H1 (cell line): ENCODE results near the gene SLX4IP. TPM values are rescaled to one million over a fixed set of nuclear protein-coding genes. Genes with fewer than 3 reads are reported as not detected.
A peak's percentile ranks its signal among the peaks of the same experiment; 100 is the strongest.

Experiments used
- CTCF ChIA-PET: fragments of 300-600 bp; sonication (Branson Sonifier 250); formaldehyde crosslinking; loops from one replicate; lab custom pipeline; 2021; ENCODE audit not compliant: partially characterized antibody; lab: Charles Lee
- POLR2A ChIA-PET: fragments of 300-600 bp; sonication (Branson Sonifier 250); formaldehyde crosslinking; loops from one replicate; lab custom pipeline; 2021; ENCODE audit warnings: inconsistent platforms; ENCODE audit not compliant: partially characterized antibody; lab: Charles Lee
- DNase-seq, 2 experiments: peaks; one replicate each; pipeline versions ENCODE4 v3.0.0 to v3.0.0-alpha.2; 2010 to 2022; ENCODE audit warnings: low spot score in 2 of 2, low read depth in 1 of 2, mixed read lengths in 1 of 2
- FAIRE-seq: peaks from 2 replicates; lab custom pipeline; 2011; peaks lifted over from hg19 to GRCh38; lab: Jason Lieb, UNC
- H2AFZ ChIP-seq: 2 replicates; pipeline ENCODE4 v1.8.1; 2012; ENCODE audit warnings: low read length, inconsistent platforms
- H2AK5ac ChIP-seq: 2 replicates; pipeline ENCODE4 v1.6.1; 2013; ENCODE audit warnings: low read depth, low read length
- H2BK120ac ChIP-seq: replicated peaks from 2 replicates; pipeline ENCODE3; 2013; ENCODE audit warnings: low read depth, low read length, inconsistent platforms
- H2BK12ac ChIP-seq: 2 replicates; pipeline ENCODE4 v1.6.1; 2013; ENCODE audit warnings: low read depth, low read length
- H2BK15ac ChIP-seq: 2 replicates; pipeline ENCODE4 v1.6.1; 2013; ENCODE audit warnings: low read length
- H2BK20ac ChIP-seq: 2 replicates; pipeline ENCODE4 v1.6.1; 2013; ENCODE audit warnings: low read length
- H2BK5ac ChIP-seq: 2 replicates; pipeline ENCODE4 v1.6.1; 2013; ENCODE audit warnings: low read depth, low read length
- H3K14ac ChIP-seq: 2 replicates; pipeline ENCODE4 v1.6.1; 2013; ENCODE audit warnings: inconsistent platforms; ENCODE audit not compliant: insufficient read length
- H3K18ac ChIP-seq: 2 replicates; pipeline ENCODE4 v1.6.1; 2013; ENCODE audit warnings: low read length; ENCODE audit errors: extremely low read depth
- H3K23ac ChIP-seq: 2 replicates; pipeline ENCODE4 v1.6.1; 2013; ENCODE audit warnings: inconsistent platforms; ENCODE audit not compliant: insufficient read length
- H3K23me2 ChIP-seq: 2 replicates; pipeline ENCODE4 v1.6.1; 2013; ENCODE audit warnings: low read depth, low read length
- H3K27ac ChIP-seq: 2 replicates; pipeline ENCODE4 v1.6.1; 2011; ENCODE audit warnings: low read depth, low read length, inconsistent platforms
- H3K27me3 ChIP-seq, 4 experiments: replicated peaks in 1 of 4; 1 replicate in 1 of 4; 2 replicates in 3 of 4; pipeline versions ENCODE4 v1.6.1 to v1.8.1; 2011 to 2013; ENCODE audit warnings: low read length in 3 of 4, mild to moderate bottlenecking in 3 of 4, inconsistent platforms in 2 of 4, mixed read lengths in 2 of 4, moderate library complexity in 1 of 4; ENCODE audit not compliant: control insufficient read depth in 3 of 4, insufficient read depth in 3 of 4; ENCODE audit errors: extremely low read depth in 1 of 4
- H3K36me3 ChIP-seq, 4 experiments: 2 replicates each; pipeline versions ENCODE4 v1.6.1 to v1.8.1; 2011 to 2013; ENCODE audit warnings: mild to moderate bottlenecking in 4 of 4, low read length in 3 of 4, moderate library complexity in 2 of 4, control low read depth in 1 of 4, inconsistent platforms in 1 of 4; ENCODE audit not compliant: insufficient read depth in 4 of 4, control insufficient read depth in 2 of 4
- H3K4ac ChIP-seq: replicated peaks from 2 replicates; pipeline ENCODE3; 2013; ENCODE audit warnings: low read length, low read depth, mixed read lengths, inconsistent platforms; ENCODE audit not compliant: insufficient read length
- H3K4me1 ChIP-seq, 4 experiments: replicated peaks in 1 of 4; 1 replicate in 1 of 4; 2 replicates in 3 of 4; pipeline versions ENCODE4 v1.6.1 to v1.8.1; 2011 to 2013; ENCODE audit warnings: low read length in 3 of 4, inconsistent platforms in 2 of 4, mixed read lengths in 1 of 4; ENCODE audit not compliant: insufficient read depth in 4 of 4, control insufficient read depth in 3 of 4
- H3K4me2 ChIP-seq, 2 experiments: 2 replicates each; pipeline versions ENCODE4 v1.6.1 to v1.8.1; 2011 to 2013; ENCODE audit warnings: low read depth in 2 of 2, low read length in 2 of 2, control low read depth in 1 of 2, inconsistent platforms in 1 of 2, mild to moderate bottlenecking in 1 of 2; ENCODE audit not compliant: insufficient read depth in 1 of 2
- H3K4me3 ChIP-seq, 4 experiments: fragments of 200-600, 300-600 bp in 1 of 4; sonication (generic), shearing (Covaris generic), sonication (Bioruptor Twin) in 1 of 4; 2 replicates each; pipeline versions ENCODE4 v1.5.1 to v1.8.1; 2011 to 2016; ENCODE audit warnings: low read length in 4 of 4, low read depth in 3 of 4, control low read depth in 2 of 4, inconsistent platforms in 2 of 4, mild to moderate bottlenecking in 2 of 4, mixed read lengths in 1 of 4, moderate library complexity in 1 of 4; ENCODE audit not compliant: insufficient read depth in 2 of 4; ENCODE audit errors: extremely low read depth in 1 of 4
- H3K56ac ChIP-seq: replicated peaks from 2 replicates; pipeline ENCODE3; 2013; ENCODE audit warnings: low read depth, mild to moderate bottlenecking, mixed read lengths, low read length, inconsistent platforms; ENCODE audit not compliant: insufficient read length
- H3K79me1 ChIP-seq: 2 replicates; pipeline ENCODE4 v1.6.1; 2013; ENCODE audit warnings: low read depth, low read length, control low read depth
- H3K79me2 ChIP-seq, 2 experiments: 2 replicates each; pipeline versions ENCODE4 v1.6.1 to v1.8.1; 2012 to 2013; ENCODE audit warnings: low read length in 2 of 2, mild to moderate bottlenecking in 2 of 2, inconsistent platforms in 1 of 2; ENCODE audit not compliant: insufficient read depth in 2 of 2, control insufficient read depth in 1 of 2
- H3K9ac ChIP-seq, 4 experiments: replicated peaks in 1 of 4; 1 replicate in 1 of 4; 2 replicates in 3 of 4; pipeline versions ENCODE4 v1.6.1 to v1.8.1; 2011 to 2013; ENCODE audit warnings: low read depth in 3 of 4, low read length in 3 of 4, control low read depth in 2 of 4, mild to moderate bottlenecking in 2 of 4, moderate library complexity in 2 of 4, inconsistent platforms in 1 of 4; ENCODE audit errors: extremely low read depth in 1 of 4
- H3K9me3 ChIP-seq, 2 experiments: 2 replicates each; pipeline versions ENCODE4 v1.6.1 to v1.8.1; 2012 to 2013; ENCODE audit warnings: mild to moderate bottlenecking in 2 of 2, moderate library complexity in 2 of 2, control low read depth in 1 of 2, inconsistent platforms in 1 of 2, low read depth in 1 of 2, low read length in 1 of 2, mixed read lengths in 1 of 2; ENCODE audit not compliant: insufficient read depth in 2 of 2
- H4K20me1 ChIP-seq, 2 experiments: replicated peaks in 1 of 2; 2 replicates each; pipeline versions ENCODE3 to v1.8.1; 2011 to 2013; ENCODE audit warnings: inconsistent platforms in 2 of 2, low read length in 2 of 2, mild to moderate bottlenecking in 1 of 2; ENCODE audit not compliant: insufficient read depth in 2 of 2, control insufficient read depth in 1 of 2
- H4K5ac ChIP-seq: 2 replicates; pipeline ENCODE4 v1.6.1; 2013; ENCODE audit warnings: low read length, low read depth, mixed read lengths, inconsistent platforms; ENCODE audit not compliant: insufficient read length
- H4K8ac ChIP-seq: 2 replicates; pipeline ENCODE4 v1.8.0; 2013; ENCODE audit warnings: mild to moderate bottlenecking, moderate library complexity, low read length, inconsistent platforms; ENCODE audit not compliant: insufficient read depth; ENCODE audit errors: extremely low read depth
- H4K91ac ChIP-seq: replicated peaks from 2 replicates; pipeline ENCODE3; 2013; ENCODE audit warnings: low read length, mixed read lengths, inconsistent platforms; ENCODE audit not compliant: insufficient read length
- BACH1 ChIP-seq: IDR thresholded peaks from 2 replicates; pipeline ENCODE4 v1.6.1; 2012; ENCODE audit warnings: low read length, improper control_type of control experiment
- JUND ChIP-seq: IDR thresholded peaks from 2 replicates; pipeline ENCODE4 v1.6.1; 2011; ENCODE audit warnings: mild to moderate bottlenecking, improper control_type of control experiment, low read length
- WGBS, 2 experiments: shearing (Covaris generic) in 1 of 2; methylation state at CpG; one replicate each; pipeline versions ENCODE4 v1.1.6 to v1.1.7; 2013 to 2015; ENCODE audit warnings: low lambda C conversion rate in 2 of 2, mixed read lengths in 2 of 2, inconsistent platforms in 1 of 2, low coverage in 1 of 2, missing lambda C conversion rate in 1 of 2; ENCODE audit not compliant: insufficient replicate concordance in 2 of 2, insufficient coverage in 1 of 2, insufficient read length in 1 of 2; ENCODE audit errors: extremely low coverage in 1 of 2, missing lambda C conversion rate in 1 of 2; 5-methylcytosine and 5-hydroxymethylcytosine counted together
- polyA plus RNA-seq, 7 experiments: library from polyadenylated mRNA; depleted of rRNA in 3 of 7; stranded (reverse) in 5 of 7; unstranded in 2 of 7; fragments of >200 nt in 5 of 7; fragments of 200-250 nt in 2 of 7; gene quantifications; 1 replicate in 5 of 7; 2 replicates in 1 of 7; 4 replicates in 1 of 7; pipeline versions ENCODE4 v1.2.1 to v1.2.3, GENCODE V29; 2011 to 2013; ENCODE audit warnings: missing spikeins in 2 of 7, mixed read lengths in 2 of 7
- total RNA-seq: library from RNA; stranded (reverse); fragmentation: NEBNext Ultra II Directional; extraction: Animal tissue kit (Norgen Biotek cat#: 25700); gene quantifications from 2 replicates; pipeline ENCODE4 v1.2.1, GENCODE V29; 2021

Gene SLX4IP
- total and polyA plus RNA-seq, 2 of the 8 experiments (the other 6 are each of a cell fraction or from before 2014, with no cell fraction given) = 2.4 to 8.7 TPM

DNA sequence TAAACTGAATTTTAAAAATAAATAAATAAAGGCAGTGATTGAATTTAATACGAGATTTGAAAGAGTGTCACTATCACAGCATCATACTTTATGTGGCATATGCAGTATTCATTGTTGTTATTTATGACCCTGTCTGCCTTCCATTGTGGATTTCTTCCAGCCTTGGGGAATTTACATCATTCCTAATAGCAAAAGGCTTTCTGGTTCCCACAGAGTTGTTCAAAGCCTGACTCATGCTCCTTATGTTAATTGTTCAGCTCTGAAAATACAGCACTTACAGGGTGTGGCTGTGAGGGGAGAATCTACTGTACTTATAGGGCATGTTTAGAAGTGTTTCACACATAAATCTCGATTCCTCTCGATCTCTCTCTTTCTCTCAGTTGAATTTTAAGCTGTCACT, 184.3 kb downstream of the SLX4IP start:
- no peaks in the 10 kb centered on the region; the same call in 1 of the 2 replicates for H3K79me1 ChIP-seq
- ChIA-PET CTCF (interaction anchor here (1.4 to 2.9 kb wide), 3 partner anchors 12 to 21 kb away, joined by 4 to 8 read pairs (median 4); no protein-coding TSS in a partner anchor), POLR2A (no interaction called here)
- FAIRE-seq = peak; percentile 39
- DNase-seq = no peak
- peak overlapping the region; percentile 48 to 52 for H3K4me2 ChIP-seq
- H2BK15ac ChIP-seq = no peak overlapping the region
- H4K8ac ChIP-seq = no peak overlapping the region
- H4K20me1 ChIP-seq = no peaks in the 10 kb centered on the region
- H2BK12ac ChIP-seq = no peak overlapping the region
- 0 out of 8 replicates have a peak overlapping the region, but pooled peaks of 1 of the 4 experiments have one; percentile 30 for H3K4me3 ChIP-seq
- no peaks in the 10 kb centered on the region for H3K9me3 ChIP-seq
- H2BK20ac ChIP-seq = no peak overlapping the region
- no peak overlapping the region for H3K4ac ChIP-seq
- H3K23me2 ChIP-seq = no peaks in the 10 kb centered on the region
- H3K23ac ChIP-seq = no peak overlapping the region
- WGBS, 2 experiments = 66% methylated on average over 3 of the region's 3 CpGs; no CpG with 5 or more reads in 1 of the 2 experiments
- no peak overlapping the region for H3K14ac ChIP-seq
- H3K56ac ChIP-seq = no peak overlapping the region
- H3K9ac ChIP-seq = no peak overlapping the region
- no peaks in the 10 kb centered on the region; a peak in 1 of 7 replicates for H3K27me3 ChIP-seq
- no peak overlapping the region for H2BK120ac ChIP-seq
- H3K36me3 ChIP-seq = no peaks in the 10 kb centered on the region; a peak in 1 of 8 replicates
- TF ChIP-seq JUND (peak; percentile 54; the same call in 1 of the 2 replicates), BACH1 (no peak)
- H3K4me1 ChIP-seq = peaks cover 3 to 10% (median 9%) of the 10 kb centered on the region in 4 experiments; a peak in 6 of 7 replicates
- H3K18ac ChIP-seq = no peak overlapping the region
- H4K91ac ChIP-seq = no peak overlapping the region
- no peaks in the 10 kb centered on the region; a peak in 1 of 4 replicates for H3K79me2 ChIP-seq
- no peak overlapping the region for H2AK5ac ChIP-seq
- H2AFZ ChIP-seq = no peak overlapping the region
- H2BK5ac ChIP-seq = no peak overlapping the region
- H4K5ac ChIP-seq = no peak overlapping the region
- H3K27ac ChIP-seq = no peak overlapping the region
